GM13976 (cell line): Measurements from ENCODE around the gene OLFM1.

Source experiments
- DNase-seq: peaks from one replicate; pipeline ENCODE4 v3.0.0; 2012; ENCODE audit warnings: low spot score
- in situ Hi-C: fragments of 300-500 bp; cut with MboI; formaldehyde crosslinking; loops from one replicate; pipeline ENCODE4 v1.12.0; 2022; ENCODE audit warnings: low sequenced_read_pairs, mixed read lengths, inconsistent platforms; ENCODE audit not compliant: unreplicated experiment
- TF ChIP-seq, protein P1 (sequence below): IDR thresholded peaks from 2 replicates; pipeline ENCODE4 v1.5.1; 2012; ENCODE audit warnings: borderline replicate concordance, mild to moderate bottlenecking; ENCODE audit not compliant: insufficient read depth; ENCODE audit errors: extremely low read depth, missing control alignments, control extremely low read depth

The OLFM1 gene

DNA sequence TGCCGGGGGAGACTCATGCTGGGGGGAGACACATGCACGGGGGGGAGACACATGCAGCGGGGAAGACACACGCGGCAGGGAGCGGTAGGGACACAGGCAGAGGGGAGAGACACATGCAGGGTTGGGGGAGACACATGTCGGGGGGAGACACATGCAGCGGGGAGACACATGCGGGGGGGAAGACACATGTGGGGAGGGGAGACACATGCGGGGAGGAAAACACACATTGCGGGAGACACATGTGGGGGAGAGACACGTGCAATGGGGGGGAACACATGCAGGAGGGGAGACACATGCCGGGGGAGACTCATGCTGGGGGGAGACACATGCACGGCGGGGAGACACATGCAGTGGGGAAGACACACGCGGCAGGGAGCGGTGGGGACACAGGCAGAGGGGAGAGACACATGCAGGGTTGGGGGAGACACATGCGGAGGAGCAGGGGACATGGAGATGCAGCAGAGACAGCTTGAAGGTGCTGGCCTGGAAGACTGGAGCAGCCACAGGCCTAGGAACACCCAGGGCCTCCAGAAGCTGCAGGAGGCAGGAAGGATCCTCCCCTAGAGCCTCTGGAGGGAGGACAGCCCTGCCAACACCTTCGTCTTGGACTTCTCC is 20.3 kb upstream of the OLFM1 start:
- TF ChIP-seq, protein P1, sequence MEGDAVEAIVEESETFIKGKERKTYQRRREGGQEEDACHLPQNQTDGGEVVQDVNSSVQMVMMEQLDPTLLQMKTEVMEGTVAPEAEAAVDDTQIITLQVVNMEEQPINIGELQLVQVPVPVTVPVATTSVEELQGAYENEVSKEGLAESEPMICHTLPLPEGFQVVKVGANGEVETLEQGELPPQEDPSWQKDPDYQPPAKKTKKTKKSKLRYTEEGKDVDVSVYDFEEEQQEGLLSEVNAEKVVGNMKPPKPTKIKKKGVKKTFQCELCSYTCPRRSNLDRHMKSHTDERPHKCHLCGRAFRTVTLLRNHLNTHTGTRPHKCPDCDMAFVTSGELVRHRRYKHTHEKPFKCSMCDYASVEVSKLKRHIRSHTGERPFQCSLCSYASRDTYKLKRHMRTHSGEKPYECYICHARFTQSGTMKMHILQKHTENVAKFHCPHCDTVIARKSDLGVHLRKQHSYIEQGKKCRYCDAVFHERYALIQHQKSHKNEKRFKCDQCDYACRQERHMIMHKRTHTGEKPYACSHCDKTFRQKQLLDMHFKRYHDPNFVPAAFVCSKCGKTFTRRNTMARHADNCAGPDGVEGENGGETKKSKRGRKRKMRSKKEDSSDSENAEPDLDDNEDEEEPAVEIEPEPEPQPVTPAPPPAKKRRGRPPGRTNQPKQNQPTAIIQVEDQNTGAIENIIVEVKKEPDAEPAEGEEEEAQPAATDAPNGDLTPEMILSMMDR, result no peak
- in situ Hi-C loops, result no loop called here
- no peak for DNase-seq

DNA sequence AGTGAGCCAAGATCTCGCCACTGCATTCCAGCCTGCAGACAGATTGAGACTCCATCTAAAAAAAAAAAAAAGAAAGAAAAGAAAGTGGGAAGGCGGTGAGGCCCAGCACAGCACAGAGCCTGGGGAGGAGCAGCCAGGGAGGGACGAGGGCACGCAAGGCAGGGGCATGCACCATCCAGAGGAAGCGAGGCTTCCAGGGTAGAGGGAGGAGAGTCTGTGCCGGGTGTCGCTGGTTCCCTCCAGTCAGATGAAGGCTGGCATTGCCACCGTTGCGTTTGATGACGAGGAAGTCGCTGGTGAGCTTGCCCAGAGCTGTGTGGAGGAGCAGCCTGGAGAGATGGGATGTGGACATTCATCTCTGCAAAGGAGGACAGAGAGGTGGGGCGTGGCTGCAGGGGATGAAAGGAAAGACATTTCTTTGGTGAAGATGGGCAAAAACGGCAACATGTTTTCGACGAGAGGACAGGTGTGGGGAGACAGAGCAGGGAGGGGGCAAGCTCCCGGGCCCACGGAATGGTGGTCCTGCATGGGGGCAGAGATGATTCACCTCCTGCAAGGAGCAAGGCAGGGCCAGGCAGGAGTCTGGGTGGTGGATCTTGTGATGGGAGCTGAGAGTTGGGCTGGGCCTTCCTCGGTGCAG is 18.6 kb upstream of the OLFM1 start:
- TF ChIP-seq, protein P1, result no peak
- in situ Hi-C loops, result no loop called here
- no peak for DNase-seq

DNA sequence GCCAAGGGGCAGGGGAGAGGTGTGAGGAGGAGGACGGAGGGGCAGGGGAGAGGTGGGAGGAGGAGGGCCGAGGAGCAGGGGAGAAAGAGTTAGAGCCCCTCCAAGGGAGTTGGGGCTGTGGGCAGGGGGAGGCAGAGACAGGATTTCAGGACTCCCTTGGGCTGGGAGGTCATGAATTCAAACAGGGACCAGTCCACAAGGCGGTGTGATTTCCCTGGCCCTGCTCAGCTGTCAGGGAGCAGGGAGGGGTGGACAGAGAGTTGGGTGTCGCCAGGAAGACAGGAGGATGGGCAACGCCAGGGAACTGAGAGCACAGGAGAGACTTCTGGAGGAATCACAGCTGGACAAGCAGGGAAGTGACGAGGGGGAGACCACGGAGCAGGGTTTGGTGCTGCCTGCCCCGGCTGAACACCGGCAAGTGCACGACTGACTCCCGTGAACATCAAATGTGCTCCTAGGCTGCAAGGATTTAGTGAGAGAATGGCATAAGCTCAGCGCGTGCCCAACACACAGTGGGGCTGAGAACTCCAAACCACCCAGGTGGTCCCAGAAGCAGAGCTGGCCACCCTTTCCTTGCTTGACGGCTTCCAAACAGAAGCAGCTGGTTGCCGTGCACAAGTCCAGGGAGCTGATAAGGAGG is 17.8 kb upstream of the OLFM1 start:
- DNase-seq, result no peak
- in situ Hi-C loops, result no loop called here
- TF ChIP-seq, protein P1, result no peak

DNA sequence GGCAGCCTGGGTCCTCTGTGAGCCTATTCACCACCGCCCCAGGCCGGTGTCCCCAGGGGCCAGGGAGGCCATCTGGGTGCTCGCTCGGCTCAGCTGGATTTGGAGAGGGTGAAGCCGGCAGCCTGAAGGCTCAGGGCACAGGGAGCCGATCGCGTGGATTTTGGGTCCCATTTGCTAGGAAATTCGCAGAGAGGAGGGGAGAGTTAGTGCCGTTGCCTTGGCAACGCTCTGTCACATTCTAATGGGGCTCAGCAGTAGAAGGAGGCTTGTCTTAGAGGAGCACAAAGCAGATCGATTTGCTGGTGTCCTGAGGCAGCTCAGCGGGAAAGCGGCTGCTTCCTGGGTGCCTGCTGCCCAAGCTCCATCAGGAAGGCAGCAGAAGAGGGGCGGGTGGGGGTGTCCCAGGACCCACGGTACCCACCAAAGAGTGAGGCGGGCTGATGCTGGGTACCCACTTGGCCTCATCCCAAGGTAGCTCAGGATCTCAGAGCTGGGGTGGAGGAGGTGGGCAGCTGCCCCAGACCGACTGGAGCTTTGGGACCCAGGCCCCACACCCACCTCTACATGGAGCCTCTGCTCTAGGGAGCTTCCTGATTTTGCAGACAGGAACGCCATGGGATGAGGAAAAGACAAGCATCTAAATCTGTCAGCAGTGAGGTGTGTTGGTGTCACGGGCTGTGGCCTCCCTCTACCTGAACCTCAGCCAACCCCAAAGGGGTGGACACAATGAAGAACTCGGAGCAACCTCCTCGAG is 17.1 kb upstream of the OLFM1 start:
- DNase-seq, result no peak
- TF ChIP-seq, protein P1, result no peak
- in situ Hi-C loops, result no loop called here

DNA sequence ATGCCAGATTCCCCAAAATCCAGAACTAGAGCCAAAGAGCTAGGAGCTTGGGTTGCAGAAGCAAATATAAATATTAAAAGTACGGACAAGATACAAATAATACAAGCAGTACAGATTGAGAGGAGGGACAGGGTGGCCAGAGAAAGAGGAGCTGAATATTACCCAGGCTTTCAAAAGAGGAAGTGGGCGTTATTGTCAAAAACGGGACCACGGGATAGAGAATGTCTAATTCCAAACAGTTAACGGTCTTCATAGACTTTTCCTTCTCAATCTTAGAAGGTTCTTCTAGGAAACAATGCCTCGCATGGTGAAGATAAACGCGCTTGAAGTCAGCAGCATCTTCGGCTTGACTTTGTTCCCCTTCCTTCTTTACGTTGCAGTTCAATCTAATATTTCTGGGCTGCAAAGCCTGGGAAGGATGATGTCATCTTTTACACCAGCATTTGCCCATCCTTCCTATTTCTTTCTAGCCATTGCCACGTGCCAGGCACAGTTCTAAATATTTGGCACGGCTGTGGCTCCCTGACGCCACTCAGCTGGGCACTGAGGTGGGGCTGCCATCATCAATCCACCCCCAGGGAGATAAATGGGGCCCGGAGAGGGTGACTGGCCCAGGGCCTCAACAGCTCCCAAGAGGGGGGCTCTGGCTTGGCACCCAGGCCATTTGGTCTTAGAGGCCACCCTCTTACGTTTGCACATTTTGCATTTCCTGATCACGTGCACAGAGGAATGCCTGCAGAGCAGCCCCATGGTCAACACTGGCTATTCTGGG is 16.3 kb upstream of the OLFM1 start:
- DNase-seq, result no peak
- TF ChIP-seq, protein P1, result no peak
- in situ Hi-C loops, result no loop called here

DNA sequence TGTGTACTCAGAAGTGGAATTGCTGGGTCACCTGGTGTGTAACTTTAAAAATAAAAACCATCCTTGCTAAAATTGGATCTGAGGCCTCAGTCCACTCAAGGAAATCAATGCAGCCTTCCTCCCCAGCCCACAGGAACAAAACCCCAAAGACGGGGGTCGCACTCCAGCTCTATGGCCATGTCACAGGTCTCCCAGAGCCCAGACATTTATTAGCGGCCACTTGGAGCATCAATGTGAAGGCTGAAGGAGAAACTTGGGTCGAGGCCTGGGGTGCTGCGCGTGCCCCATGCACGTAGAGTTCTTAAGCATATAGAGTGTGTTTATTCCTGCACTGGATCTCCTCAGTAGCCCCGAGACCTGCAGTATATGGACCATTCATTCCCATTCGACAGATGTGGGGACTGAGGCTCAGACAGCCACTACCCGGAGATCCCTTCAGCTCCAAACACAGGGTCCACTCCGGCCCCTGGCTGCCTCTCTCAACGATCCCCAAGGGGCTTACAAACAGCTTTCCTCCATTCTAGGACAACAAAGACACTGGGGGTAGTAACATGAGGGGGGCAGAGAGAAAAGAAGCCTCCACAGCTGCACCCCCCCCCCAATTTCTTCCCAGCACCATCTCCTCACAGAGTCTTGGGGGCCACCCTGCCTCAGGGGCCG is 14.3 kb upstream of the OLFM1 start:
- in situ Hi-C loops, result no loop called here

More for the DNA sequence above, 14.3 kb upstream of the OLFM1 start:
- DNase-seq, result no peak
- TF ChIP-seq, protein P1, result no peak
